ENCODE data around the gene ST7L.
A peak's percentile ranks its signal among the peaks of the same experiment; 100 is the strongest.

Gene ST7L

GRCh38 chr1:112517231-112517630, 101.7 kb downstream of the ST7L start:
- TF ChIP-seq RARB (CRISPR knock-in tag; IDR thresholded peaks at IDR 0.05) (no peak), CSDC2 (CRISPR knock-in tag; IDR thresholded peaks at IDR 0.05) (no peak), ZNF8 (CRISPR knock-in tag; IDR thresholded peaks at IDR 0.05) (no peak), ZFP30 (CRISPR knock-in tag; IDR thresholded peaks at IDR 0.05) (no peak), ESRRG (CRISPR knock-in tag; IDR thresholded peaks at IDR 0.05) (no peak), ARNTL (CRISPR knock-in tag; IDR thresholded peaks at IDR 0.05; ENCODE audit: borderline replicate concordance, low read depth) (no peak), CSRNP3 (CRISPR knock-in tag; IDR thresholded peaks at IDR 0.05) (no peak), TCF4 (CRISPR knock-in tag; IDR thresholded peaks at IDR 0.05; ENCODE audit: borderline replicate concordance) (no peak)
- TF ChIP-seq, protein P1, sequence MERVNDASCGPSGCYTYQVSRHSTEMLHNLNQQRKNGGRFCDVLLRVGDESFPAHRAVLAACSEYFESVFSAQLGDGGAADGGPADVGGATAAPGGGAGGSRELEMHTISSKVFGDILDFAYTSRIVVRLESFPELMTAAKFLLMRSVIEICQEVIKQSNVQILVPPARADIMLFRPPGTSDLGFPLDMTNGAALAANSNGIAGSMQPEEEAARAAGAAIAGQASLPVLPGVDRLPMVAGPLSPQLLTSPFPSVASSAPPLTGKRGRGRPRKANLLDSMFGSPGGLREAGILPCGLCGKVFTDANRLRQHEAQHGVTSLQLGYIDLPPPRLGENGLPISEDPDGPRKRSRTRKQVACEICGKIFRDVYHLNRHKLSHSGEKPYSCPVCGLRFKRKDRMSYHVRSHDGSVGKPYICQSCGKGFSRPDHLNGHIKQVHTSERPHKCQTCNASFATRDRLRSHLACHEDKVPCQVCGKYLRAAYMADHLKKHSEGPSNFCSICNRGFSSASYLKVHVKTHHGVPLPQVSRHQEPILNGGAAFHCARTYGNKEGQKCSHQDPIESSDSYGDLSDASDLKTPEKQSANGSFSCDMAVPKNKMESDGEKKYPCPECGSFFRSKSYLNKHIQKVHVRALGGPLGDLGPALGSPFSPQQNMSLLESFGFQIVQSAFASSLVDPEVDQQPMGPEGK (CRISPR knock-in tag; IDR thresholded peaks at IDR 0.05; ENCODE audit: borderline replicate concordance), result no peak
- TF ChIP-seq, protein P2, sequence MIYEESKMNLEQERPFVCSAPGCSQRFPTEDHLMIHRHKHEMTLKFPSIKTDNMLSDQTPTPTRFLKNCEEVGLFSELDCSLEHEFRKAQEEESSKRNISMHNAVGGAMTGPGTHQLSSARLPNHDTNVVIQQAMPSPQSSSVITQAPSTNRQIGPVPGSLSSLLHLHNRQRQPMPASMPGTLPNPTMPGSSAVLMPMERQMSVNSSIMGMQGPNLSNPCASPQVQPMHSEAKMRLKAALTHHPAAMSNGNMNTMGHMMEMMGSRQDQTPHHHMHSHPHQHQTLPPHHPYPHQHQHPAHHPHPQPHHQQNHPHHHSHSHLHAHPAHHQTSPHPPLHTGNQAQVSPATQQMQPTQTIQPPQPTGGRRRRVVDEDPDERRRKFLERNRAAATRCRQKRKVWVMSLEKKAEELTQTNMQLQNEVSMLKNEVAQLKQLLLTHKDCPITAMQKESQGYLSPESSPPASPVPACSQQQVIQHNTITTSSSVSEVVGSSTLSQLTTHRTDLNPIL (CRISPR knock-in tag; IDR thresholded peaks at IDR 0.05; ENCODE audit: low read depth), result no peak
- no peak for ATAC-seq

- no peak for ATAC-seq
- TF ChIP-seq OSR1 (CRISPR knock-in tag; IDR thresholded peaks at IDR 0.05) (no peak), ZNF8 (CRISPR knock-in tag; IDR thresholded peaks at IDR 0.05) (no peak)
- TF ChIP-seq, protein P1 (CRISPR knock-in tag; IDR thresholded peaks at IDR 0.05; ENCODE audit: borderline replicate concordance), result no peak
These were observed 102.8 kb downstream of the ST7L start for GRCh38 chr1:112516141-112516540.

GRCh38 chr1:112515311-112516009, 103.5 kb downstream of the ST7L start:
- TF ChIP-seq ZFP3 (CRISPR knock-in tag; IDR thresholded peaks at IDR 0.05), result no peak
- TF ChIP-seq PPARA (CRISPR knock-in tag; IDR thresholded peaks at IDR 0.05; ENCODE audit: borderline replicate concordance), result no peak
- no peak for TF ChIP-seq ESRRG (CRISPR knock-in tag; IDR thresholded peaks at IDR 0.05)
- ATAC-seq, result peak; percentile 78

- TF ChIP-seq BACH2 (CRISPR knock-in tag; IDR thresholded peaks at IDR 0.05; ENCODE audit: borderline replicate concordance) (no peak), CSRNP3 (CRISPR knock-in tag; IDR thresholded peaks at IDR 0.05) (no peak), GLIS3 (CRISPR knock-in tag; IDR thresholded peaks at IDR 0.05) (no peak), ISL1 (CRISPR knock-in tag; IDR thresholded peaks at IDR 0.05) (no peak), OSR1 (CRISPR knock-in tag; IDR thresholded peaks at IDR 0.05) (no peak), ZFP3 (CRISPR knock-in tag; IDR thresholded peaks at IDR 0.05) (no peak), ZFP30 (CRISPR knock-in tag; IDR thresholded peaks at IDR 0.05) (no peak), TOX (CRISPR knock-in tag; IDR thresholded peaks at IDR 0.05; ENCODE audit: borderline replicate concordance) (no peak), ARNTL (CRISPR knock-in tag; IDR thresholded peaks at IDR 0.05; ENCODE audit: borderline replicate concordance, low read depth) (no peak), PPARA (CRISPR knock-in tag; IDR thresholded peaks at IDR 0.05; ENCODE audit: borderline replicate concordance) (no peak), ZNF70 (CRISPR knock-in tag; IDR thresholded peaks at IDR 0.05) (no peak)
- TF ChIP-seq, protein P2 (CRISPR knock-in tag; IDR thresholded peaks at IDR 0.05; ENCODE audit: low read depth), result no peak
- TF ChIP-seq, protein P3, sequence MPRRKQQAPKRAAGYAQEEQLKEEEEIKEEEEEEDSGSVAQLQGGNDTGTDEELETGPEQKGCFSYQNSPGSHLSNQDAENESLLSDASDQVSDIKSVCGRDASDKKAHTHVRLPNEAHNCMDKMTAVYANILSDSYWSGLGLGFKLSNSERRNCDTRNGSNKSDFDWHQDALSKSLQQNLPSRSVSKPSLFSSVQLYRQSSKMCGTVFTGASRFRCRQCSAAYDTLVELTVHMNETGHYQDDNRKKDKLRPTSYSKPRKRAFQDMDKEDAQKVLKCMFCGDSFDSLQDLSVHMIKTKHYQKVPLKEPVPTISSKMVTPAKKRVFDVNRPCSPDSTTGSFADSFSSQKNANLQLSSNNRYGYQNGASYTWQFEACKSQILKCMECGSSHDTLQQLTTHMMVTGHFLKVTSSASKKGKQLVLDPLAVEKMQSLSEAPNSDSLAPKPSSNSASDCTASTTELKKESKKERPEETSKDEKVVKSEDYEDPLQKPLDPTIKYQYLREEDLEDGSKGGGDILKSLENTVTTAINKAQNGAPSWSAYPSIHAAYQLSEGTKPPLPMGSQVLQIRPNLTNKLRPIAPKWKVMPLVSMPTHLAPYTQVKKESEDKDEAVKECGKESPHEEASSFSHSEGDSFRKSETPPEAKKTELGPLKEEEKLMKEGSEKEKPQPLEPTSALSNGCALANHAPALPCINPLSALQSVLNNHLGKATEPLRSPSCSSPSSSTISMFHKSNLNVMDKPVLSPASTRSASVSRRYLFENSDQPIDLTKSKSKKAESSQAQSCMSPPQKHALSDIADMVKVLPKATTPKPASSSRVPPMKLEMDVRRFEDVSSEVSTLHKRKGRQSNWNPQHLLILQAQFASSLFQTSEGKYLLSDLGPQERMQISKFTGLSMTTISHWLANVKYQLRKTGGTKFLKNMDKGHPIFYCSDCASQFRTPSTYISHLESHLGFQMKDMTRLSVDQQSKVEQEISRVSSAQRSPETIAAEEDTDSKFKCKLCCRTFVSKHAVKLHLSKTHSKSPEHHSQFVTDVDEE (CRISPR knock-in tag; IDR thresholded peaks at IDR 0.05), result no peak
- ATAC-seq, result no peak
These were observed 104.0 kb downstream of the ST7L start for GRCh38 chr1:112514901-112515300.

Measured in SK-N-SH treated with all-trans-retinoic acid at 6 μM for 48 hours (cell line).